Measurements from ENCODE around the gene SSH2. TPM values are rescaled to one million over a fixed set of nuclear protein-coding genes. Genes with fewer than 3 reads are reported as not detected.

The SSH2 gene
- total RNA-seq, 2 donors from 2014 or later = 28.1 to 28.2 TPM

DNA sequence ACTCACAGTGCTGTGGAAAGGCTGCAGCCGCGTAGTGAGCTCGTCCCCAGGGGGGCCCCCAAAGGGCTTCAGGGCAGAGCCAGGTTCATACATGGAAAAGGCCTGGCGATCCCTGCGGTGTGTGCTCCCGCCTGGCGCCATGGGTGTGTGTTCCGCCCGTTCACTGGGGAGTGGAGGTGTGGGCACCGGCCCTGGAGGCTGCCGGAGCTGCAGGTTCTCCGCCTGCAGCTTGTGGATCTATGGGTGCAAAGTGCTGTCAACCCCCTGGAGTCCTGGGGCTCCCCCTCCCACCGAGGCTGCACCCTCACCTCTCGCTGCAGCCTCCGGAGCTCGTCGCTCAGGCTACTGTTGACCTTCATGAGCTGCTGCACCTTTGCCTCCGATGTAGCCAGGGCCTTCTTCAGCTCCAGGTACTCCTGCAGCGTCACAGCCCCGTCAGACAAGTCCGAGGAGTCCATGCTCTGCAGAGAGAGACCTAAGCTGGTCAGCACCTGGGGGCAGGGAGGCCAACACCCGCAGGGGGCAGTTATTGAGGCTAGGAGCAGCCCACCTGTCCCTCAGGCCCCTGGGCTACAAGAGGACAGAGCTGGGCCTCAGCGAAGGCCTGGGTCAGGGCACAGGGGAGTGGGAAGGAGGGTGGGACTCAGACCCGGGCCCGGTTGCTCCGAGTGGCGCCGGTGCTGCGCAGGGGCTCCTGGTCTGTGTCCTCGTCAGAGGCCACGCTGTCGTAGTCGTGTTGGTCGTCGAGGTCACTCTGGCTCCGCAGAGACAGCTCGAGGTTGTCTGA lies 353.6 kb downstream of the SSH2 start:
- H3K27me3 ChIP-seq = no peaks in the 10 kb centered on the region
- peaks cover 6% of the 10 kb centered on the region for H3K36me3 ChIP-seq
- no peak overlapping the region for H3K9ac ChIP-seq (ENCODE audit: low read depth in 2 of 2, low read length in 2 of 2)
- no peak overlapping the region for H3K27ac ChIP-seq
- DNase-seq = peak; percentile 17
- H3K9me3 ChIP-seq = no peaks in the 10 kb centered on the region
- intact Hi-C loops (cut with DNase I) = no loop called here
- TF ChIP-seq, protein P1, sequence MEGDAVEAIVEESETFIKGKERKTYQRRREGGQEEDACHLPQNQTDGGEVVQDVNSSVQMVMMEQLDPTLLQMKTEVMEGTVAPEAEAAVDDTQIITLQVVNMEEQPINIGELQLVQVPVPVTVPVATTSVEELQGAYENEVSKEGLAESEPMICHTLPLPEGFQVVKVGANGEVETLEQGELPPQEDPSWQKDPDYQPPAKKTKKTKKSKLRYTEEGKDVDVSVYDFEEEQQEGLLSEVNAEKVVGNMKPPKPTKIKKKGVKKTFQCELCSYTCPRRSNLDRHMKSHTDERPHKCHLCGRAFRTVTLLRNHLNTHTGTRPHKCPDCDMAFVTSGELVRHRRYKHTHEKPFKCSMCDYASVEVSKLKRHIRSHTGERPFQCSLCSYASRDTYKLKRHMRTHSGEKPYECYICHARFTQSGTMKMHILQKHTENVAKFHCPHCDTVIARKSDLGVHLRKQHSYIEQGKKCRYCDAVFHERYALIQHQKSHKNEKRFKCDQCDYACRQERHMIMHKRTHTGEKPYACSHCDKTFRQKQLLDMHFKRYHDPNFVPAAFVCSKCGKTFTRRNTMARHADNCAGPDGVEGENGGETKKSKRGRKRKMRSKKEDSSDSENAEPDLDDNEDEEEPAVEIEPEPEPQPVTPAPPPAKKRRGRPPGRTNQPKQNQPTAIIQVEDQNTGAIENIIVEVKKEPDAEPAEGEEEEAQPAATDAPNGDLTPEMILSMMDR (IDR thresholded peaks at IDR 0.05) = no peak
- H3K4me1 ChIP-seq = peaks cover 4% of the 10 kb centered on the region
- H3K4me3 ChIP-seq = no peak overlapping the region

Other genes starting within 250 kb of the SSH2 start
- 1 to 10 TPM; 1.3 to 1.6 TPM for gene EFCAB5, start 11.4 kb upstream of the SSH2 start, total RNA-seq
- 10 to 100 TPM; 20.9 TPM for gene NSRP1, start 186.6 kb upstream of the SSH2 start, total RNA-seq